Common myeloid progenitor, CD34-positive (primary cell): ENCODE results near the gene CPNE4.

Source experiments
- CTCF ChIA-PET: fragments of 350-600 bp; sonication (Branson Sonifier 250); formaldehyde crosslinking; loops from one replicate; lab custom pipeline; 2021; ENCODE audit warnings: antibody characterized with exemption; lab: Charles Lee
- POLR2A ChIA-PET: fragments of 350-600 bp; sonication (Branson Sonifier 250); formaldehyde crosslinking; loops from one replicate; lab custom pipeline; 2021; ENCODE audit warnings: antibody characterized with exemption; lab: Charles Lee
- DNase-seq, 3 donors: peaks; one replicate each; pipeline versions ENCODE4 v3.0.0 to v3.0.0-alpha.2; 2013
- H3K27ac ChIP-seq, 2 experiments: 1 replicate in 1 of 2; 2 replicates in 1 of 2; pipeline ENCODE4 v1.7.0; 2013; ENCODE audit warnings: inconsistent platforms in 2 of 2, low read length in 2 of 2, mild to moderate bottlenecking in 2 of 2, low read depth in 1 of 2, moderate library complexity in 1 of 2; ENCODE audit not compliant: severe bottlenecking in 2 of 2, insufficient read depth in 1 of 2, poor library complexity in 1 of 2
- H3K27me3 ChIP-seq, 5 experiments: replicated peaks in 2 of 5; 1 replicate in 3 of 5; 2 replicates in 2 of 5; pipeline versions ENCODE4 v1.6.1 to v1.7.0; 2013; ENCODE audit warnings: low read length in 4 of 5, mild to moderate bottlenecking in 2 of 5, moderate library complexity in 2 of 5, inconsistent platforms in 1 of 5; ENCODE audit not compliant: insufficient read depth in 5 of 5, control insufficient read depth in 4 of 5
- H3K36me3 ChIP-seq, 4 experiments: 1 replicate in 2 of 4; 2 replicates in 2 of 4; pipeline versions ENCODE4 v1.6.1 to v1.7.0; 2013; ENCODE audit warnings: low read length in 3 of 4, control low read depth in 1 of 4, mild to moderate bottlenecking in 1 of 4; ENCODE audit not compliant: control insufficient read depth in 4 of 4, insufficient read depth in 4 of 4
- H3K4me1 ChIP-seq, 4 experiments: 1 replicate in 3 of 4; 2 replicates in 1 of 4; pipeline versions ENCODE4 v1.6.1 to v1.7.1; 2013; ENCODE audit warnings: low read length in 3 of 4, mild to moderate bottlenecking in 3 of 4, control low read depth in 1 of 4, inconsistent platforms in 1 of 4, moderate library complexity in 1 of 4; ENCODE audit not compliant: control insufficient read depth in 4 of 4, insufficient read depth in 4 of 4; ENCODE audit errors: control extremely low read depth in 1 of 4
- H3K4me3 ChIP-seq, 7 experiments: 1 replicate in 4 of 7; 2 replicates in 3 of 7; pipeline versions ENCODE4 v1.5.1 to v1.7.0; 2013; ENCODE audit warnings: mild to moderate bottlenecking in 7 of 7, low read length in 6 of 7, moderate library complexity in 6 of 7, inconsistent platforms in 2 of 7, low read depth in 2 of 7, control low read depth in 1 of 7; ENCODE audit not compliant: insufficient read depth in 4 of 7, control insufficient read depth in 1 of 7; ENCODE audit errors: extremely low read depth in 1 of 7
- H3K9me3 ChIP-seq, 5 experiments: 1 replicate in 4 of 5; 2 replicates in 1 of 5; pipeline versions ENCODE4 v1.6.1 to v1.7.1; 2013; ENCODE audit warnings: low read length in 4 of 5, mild to moderate bottlenecking in 2 of 5, inconsistent platforms in 1 of 5, low read depth in 1 of 5, moderate library complexity in 1 of 5; ENCODE audit not compliant: control insufficient read depth in 4 of 5, insufficient read depth in 2 of 5; ENCODE audit errors: control extremely low read depth in 1 of 5
- WGBS: methylation state at CpG from one replicate; pipeline ENCODE4 v1.1.5; 2013; ENCODE audit not compliant: insufficient coverage; 5-methylcytosine and 5-hydroxymethylcytosine counted together

CPNE4 gene

DNA sequence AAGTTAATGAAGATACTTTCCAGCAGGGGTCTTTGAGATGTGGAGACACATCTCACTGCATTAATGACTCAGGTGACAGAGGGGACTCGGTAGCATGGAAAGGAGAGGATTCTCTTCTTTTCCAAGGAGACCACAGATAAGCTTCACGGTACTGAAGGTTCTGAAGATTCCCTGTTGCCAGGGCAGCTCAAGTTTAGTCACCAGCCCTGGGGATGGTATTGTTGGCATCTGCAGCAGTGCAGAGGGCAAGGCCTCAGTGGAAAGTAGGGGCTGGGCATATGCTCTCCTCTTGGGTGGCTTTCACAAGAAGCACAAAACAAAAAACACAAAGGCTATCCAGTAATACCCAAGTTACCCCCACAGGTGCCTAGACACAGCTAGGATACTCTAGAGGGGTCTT, 494.0 kb downstream of the CPNE4 start:
- no peaks in the 10 kb centered on the region for H3K4me1 ChIP-seq
- no peak overlapping the region for H3K4me3 ChIP-seq
- WGBS, result no CpG with 5 or more reads among the region's 2 CpGs
- H3K9me3 ChIP-seq, result peaks cover 0 to 3% (median 0%) of the 10 kb centered on the region in 5 experiments
- no peak for DNase-seq
- CTCF ChIA-PET, result no interaction called here
- H3K27me3 ChIP-seq, result no peaks in the 10 kb centered on the region
- no peak overlapping the region for H3K27ac ChIP-seq
- no peaks in the 10 kb centered on the region for H3K36me3 ChIP-seq
- POLR2A ChIA-PET, result no interaction called here

DNA sequence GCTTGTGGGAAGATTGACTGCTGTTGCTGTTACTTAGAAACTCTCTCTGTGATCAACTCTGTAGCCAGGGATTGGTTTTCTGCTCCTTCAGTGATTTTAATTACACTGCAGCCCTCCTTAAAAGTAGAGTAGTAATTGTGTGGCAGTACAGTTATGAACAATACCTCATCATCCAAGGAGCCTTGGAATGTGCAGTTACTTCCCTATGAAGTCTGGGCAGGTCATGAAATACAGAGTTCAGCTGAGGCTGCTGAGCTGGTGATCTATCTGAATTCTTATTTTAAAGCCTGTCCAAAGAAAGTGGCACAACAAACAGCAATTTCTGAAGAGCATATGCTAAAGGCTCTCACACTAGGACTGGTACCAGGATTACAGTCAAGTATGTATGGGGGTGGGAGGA, 494.7 kb downstream of the CPNE4 start:
- Histone ChIP-seq H3K4me1 (no peaks in the 10 kb centered on the region), H3K9me3 (peaks cover 0 to 3% (median 0%) of the 10 kb centered on the region in 5 experiments), H3K4me3 (no peak overlapping the region), H3K36me3 (no peaks in the 10 kb centered on the region), H3K27ac (no peak overlapping the region), H3K27me3 (no peaks in the 10 kb centered on the region)
- ChIA-PET POLR2A (no interaction called here), CTCF (interaction anchor here (0.8 kb wide), 1 partner anchor 8 kb away, joined by 3 read pairs; no protein-coding TSS in a partner anchor)
- DNase-seq, result no peak

DNA sequence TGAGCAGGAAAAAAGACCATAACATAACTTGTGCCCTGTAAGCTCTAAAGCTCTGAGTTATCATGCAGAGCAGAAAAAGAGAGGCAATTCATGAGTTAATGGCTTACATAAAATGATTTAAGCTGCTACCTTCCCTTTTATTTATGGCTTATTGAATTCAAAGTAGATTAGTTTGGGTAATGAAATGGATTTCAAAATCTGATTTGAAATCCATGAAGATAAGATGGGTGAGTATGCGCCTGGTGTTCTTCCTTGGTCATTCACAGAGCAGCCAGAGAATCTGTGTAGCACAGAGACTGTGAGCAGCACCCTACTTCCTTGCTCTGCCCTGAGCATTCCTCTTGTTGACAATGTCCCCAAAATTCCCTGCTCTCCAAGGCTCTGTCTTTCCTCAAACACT, 495.8 kb downstream of the CPNE4 start:
- 88% methylated on average over 1 of the region's 1 CpG for WGBS
- Histone ChIP-seq H3K27me3 (peaks cover 0 to 4% (median 0%) of the 10 kb centered on the region in 5 experiments), H3K27ac (no peak overlapping the region), H3K9me3 (peaks cover 0 to 3% (median 0%) of the 10 kb centered on the region in 5 experiments), H3K4me3 (no peak overlapping the region), H3K36me3 (no peaks in the 10 kb centered on the region), H3K4me1 (no peaks in the 10 kb centered on the region)
- ChIA-PET POLR2A (no interaction called here), CTCF (interaction anchor here (1.1 kb wide), 1 partner anchor 10 kb away, joined by 4 read pairs; no protein-coding TSS in a partner anchor)
- no peak for DNase-seq

DNA sequence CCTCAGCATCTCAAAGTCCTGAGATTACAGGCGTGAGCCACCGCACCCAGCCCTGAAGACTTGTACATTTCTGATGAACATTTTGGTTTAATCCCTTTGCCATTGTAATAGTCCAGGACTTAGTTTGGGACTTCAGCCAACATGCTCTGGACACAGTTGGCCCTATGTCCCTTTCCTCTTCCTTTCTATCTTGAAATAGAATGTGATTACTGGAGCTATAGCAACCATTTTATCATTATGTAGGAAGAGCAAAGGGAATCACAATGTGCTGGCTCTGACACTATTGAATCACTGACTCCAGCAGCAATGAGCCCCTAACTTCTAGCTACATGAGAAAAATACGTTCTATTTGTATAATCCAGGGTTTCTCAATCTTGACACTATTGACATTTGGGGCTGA, 497.3 kb downstream of the CPNE4 start:
- DNase-seq, result no peak
- Histone ChIP-seq H3K27ac (no peak overlapping the region), H3K4me1 (no peaks in the 10 kb centered on the region), H3K36me3 (no peaks in the 10 kb centered on the region), H3K4me3 (no peak overlapping the region), H3K27me3 (peaks cover 0 to 4% (median 0%) of the 10 kb centered on the region in 5 experiments), H3K9me3 (peaks cover 0 to 3% (median 0%) of the 10 kb centered on the region in 5 experiments)
- CTCF ChIA-PET, result no interaction called here
- 100% methylated on average over 2 of the region's 3 CpGs for WGBS
- POLR2A ChIA-PET, result no interaction called here

DNA sequence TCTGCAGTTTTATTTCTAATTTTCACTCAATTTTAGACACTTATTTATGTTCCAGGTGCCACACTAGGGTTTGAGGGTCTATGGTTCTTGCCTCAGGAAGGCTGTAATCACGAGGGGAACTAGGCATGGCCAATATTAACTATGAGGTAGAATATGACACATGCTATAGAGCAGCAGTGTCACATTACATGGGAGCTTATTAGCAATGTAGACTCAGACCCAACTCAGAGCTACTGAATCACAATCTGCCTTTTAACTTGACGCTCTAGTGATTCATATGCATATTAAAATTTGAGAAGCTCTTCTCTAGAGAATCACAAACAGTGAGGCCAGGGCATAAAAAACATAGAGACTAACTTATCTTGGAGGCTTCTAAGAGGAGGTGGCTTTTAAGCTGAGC, 499.2 kb downstream of the CPNE4 start:
- no peak for DNase-seq
- ChIA-PET CTCF (no interaction called here), POLR2A (no interaction called here)
- Histone ChIP-seq H3K27ac (no peak overlapping the region), H3K27me3 (peaks cover 0 to 4% (median 0%) of the 10 kb centered on the region in 5 experiments), H3K9me3 (peaks cover 0 to 3% (median 0%) of the 10 kb centered on the region in 5 experiments), H3K4me1 (no peaks in the 10 kb centered on the region), H3K36me3 (no peaks in the 10 kb centered on the region), H3K4me3 (no peak overlapping the region)
- WGBS, result 100% methylated on average over 1 of the region's 2 CpGs

GRCh38 chr3:131535131-131535530, 499.7 kb downstream of the CPNE4 start:
- no peaks in the 10 kb centered on the region for H3K4me1 ChIP-seq
- H3K27me3 ChIP-seq, result peaks cover 0 to 4% (median 0%) of the 10 kb centered on the region in 5 experiments
- ChIA-PET POLR2A (no interaction called here), CTCF (no interaction called here)
- no peak for DNase-seq
- H3K9me3 ChIP-seq, result peaks cover 0 to 3% (median 0%) of the 10 kb centered on the region in 5 experiments
- no peak overlapping the region for H3K4me3 ChIP-seq
- H3K27ac ChIP-seq, result no peak overlapping the region
- no peaks in the 10 kb centered on the region for H3K36me3 ChIP-seq
- 100% methylated on average over 2 of the region's 3 CpGs for WGBS

DNA sequence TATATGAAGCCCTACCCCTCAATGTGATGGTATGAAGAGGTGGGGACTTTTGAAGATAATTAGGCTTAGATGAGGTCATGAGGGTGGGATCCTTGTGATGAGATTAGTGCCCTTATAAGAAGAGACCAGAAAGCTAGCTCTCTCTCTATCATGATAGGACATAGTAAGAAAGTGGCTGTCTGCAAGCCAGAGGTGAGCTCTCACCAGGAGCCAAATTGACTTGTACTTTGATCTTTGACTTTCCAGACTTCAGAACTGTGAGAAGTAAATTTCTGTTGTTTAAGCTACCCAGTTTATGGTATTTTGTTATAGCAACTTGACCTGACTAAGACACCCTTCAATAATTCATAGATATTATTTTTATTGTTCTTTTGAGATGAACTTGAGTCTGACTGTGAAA, 502.2 kb downstream of the CPNE4 start:
- Histone ChIP-seq H3K9me3 (no peaks in the 10 kb centered on the region), H3K36me3 (no peaks in the 10 kb centered on the region), H3K4me1 (no peaks in the 10 kb centered on the region), H3K27me3 (peaks cover 0 to 6% (median 3%) of the 10 kb centered on the region in 5 experiments), H3K4me3 (no peak overlapping the region), H3K27ac (no peak overlapping the region)
- no peak for DNase-seq
- ChIA-PET POLR2A (no interaction called here), CTCF (interaction anchor here (0.7 to 1.9 kb wide), 2 partner anchors 17 to 819 kb away, joined by 3 to 5 read pairs; no protein-coding TSS in a partner anchor)
